ENCODE measurements around the gene KIAA1549. TPM values are rescaled to one million over a fixed set of nuclear protein-coding genes. Genes with fewer than 3 reads are reported as not detected.
A peak's percentile ranks its signal among the peaks of the same experiment; 100 is the strongest.

KIAA1549 gene
- total RNA-seq, 1 donor from 2014 or later: 24.4 TPM

GRCh38 chr7:138837627-138838026 lies 143.6 kb downstream of the KIAA1549 start:
- H3K4me1 Mint-ChIP-seq (ENCODE audit: unreplicated experiment): peaks cover 4% of the 10 kb centered on the region

GRCh38 chr7:138835087-138835486 lies 146.1 kb downstream of the KIAA1549 start:
- TF ChIP-seq CTCF (conservative IDR thresholded peaks at IDR 0.05): peak; percentile 38
- H3K27ac Mint-ChIP-seq: no peak overlapping the region

More at GRCh38 chr7:138837627-138838026, 143.6 kb downstream of the KIAA1549 start:
- no peaks in the 10 kb centered on the region for H3K27me3 Mint-ChIP-seq
- no peak overlapping the region for H3K27ac Mint-ChIP-seq
- no peak for TF ChIP-seq CTCF (conservative IDR thresholded peaks at IDR 0.05)
- peaks cover 28% of the 10 kb centered on the region for H3K36me3 Mint-ChIP-seq
- H3K4me3 Mint-ChIP-seq: no peak overlapping the region
- DNase-seq (ENCODE audit: extremely low spot score, unreplicated experiment): no peak
- H3K9me3 Mint-ChIP-seq: no peaks in the 10 kb centered on the region

GRCh38 chr7:138834583-138834982 lies 146.6 kb downstream of the KIAA1549 start:
- peaks cover 4% of the 10 kb centered on the region for H3K4me1 Mint-ChIP-seq (ENCODE audit: unreplicated experiment)
- H3K27ac Mint-ChIP-seq: no peak overlapping the region
- no peaks in the 10 kb centered on the region for H3K27me3 Mint-ChIP-seq
- no peak for DNase-seq (ENCODE audit: extremely low spot score, unreplicated experiment)
- no peak for TF ChIP-seq CTCF (conservative IDR thresholded peaks at IDR 0.05)
- peaks cover 20% of the 10 kb centered on the region for H3K36me3 Mint-ChIP-seq
- H3K9me3 Mint-ChIP-seq: no peaks in the 10 kb centered on the region
- H3K4me3 Mint-ChIP-seq: no peak overlapping the region

More at GRCh38 chr7:138835087-138835486, 146.1 kb downstream of the KIAA1549 start:
- Mint-ChIP-seq H3K4me3 (no peak overlapping the region), H3K9me3 (no peaks in the 10 kb centered on the region), H3K36me3 (peaks cover 21% of the 10 kb centered on the region), H3K27me3 (no peaks in the 10 kb centered on the region), H3K4me1 (ENCODE audit: unreplicated experiment) (peaks cover 4% of the 10 kb centered on the region)
- no peak for DNase-seq (ENCODE audit: extremely low spot score, unreplicated experiment)

- peaks cover 3% of the 10 kb centered on the region for H3K4me1 Mint-ChIP-seq (ENCODE audit: unreplicated experiment)
Measured at GRCh38 chr7:138833596-138833995, 147.6 kb downstream of the KIAA1549 start.

GRCh38 chr7:138832966-138833365 lies 148.2 kb downstream of the KIAA1549 start:
- Mint-ChIP-seq H3K27me3 (no peaks in the 10 kb centered on the region), H3K27ac (no peak overlapping the region), H3K36me3 (peaks cover 15% of the 10 kb centered on the region), H3K4me1 (ENCODE audit: unreplicated experiment) (no peaks in the 10 kb centered on the region), H3K4me3 (no peak overlapping the region), H3K9me3 (no peaks in the 10 kb centered on the region)
- TF ChIP-seq CTCF (conservative IDR thresholded peaks at IDR 0.05): no peak
- no peak for DNase-seq (ENCODE audit: extremely low spot score, unreplicated experiment)

More at GRCh38 chr7:138833596-138833995, 147.6 kb downstream of the KIAA1549 start:
- TF ChIP-seq CTCF (conservative IDR thresholded peaks at IDR 0.05): no peak
- no peak for DNase-seq (ENCODE audit: extremely low spot score, unreplicated experiment)
- Mint-ChIP-seq H3K4me3 (no peak overlapping the region), H3K27me3 (no peaks in the 10 kb centered on the region), H3K27ac (no peak overlapping the region), H3K36me3 (peaks cover 18% of the 10 kb centered on the region), H3K9me3 (no peaks in the 10 kb centered on the region)

- Mint-ChIP-seq H3K27me3 (no peaks in the 10 kb centered on the region), H3K4me3 (no peak overlapping the region), H3K9me3 (no peaks in the 10 kb centered on the region), H3K36me3 (peaks cover 6% of the 10 kb centered on the region), H3K4me1 (ENCODE audit: unreplicated experiment) (no peaks in the 10 kb centered on the region), H3K27ac (no peak overlapping the region)
- no peak for TF ChIP-seq CTCF (conservative IDR thresholded peaks at IDR 0.05)
- DNase-seq (ENCODE audit: extremely low spot score, unreplicated experiment): no peak
Measured at GRCh38 chr7:138829335-138829734, 151.9 kb downstream of the KIAA1549 start.

Measured in type B pancreatic cell (in vitro differentiated cells).